ENCODE data around the gene PLPPR3.

PLPPR3 gene

DNA sequence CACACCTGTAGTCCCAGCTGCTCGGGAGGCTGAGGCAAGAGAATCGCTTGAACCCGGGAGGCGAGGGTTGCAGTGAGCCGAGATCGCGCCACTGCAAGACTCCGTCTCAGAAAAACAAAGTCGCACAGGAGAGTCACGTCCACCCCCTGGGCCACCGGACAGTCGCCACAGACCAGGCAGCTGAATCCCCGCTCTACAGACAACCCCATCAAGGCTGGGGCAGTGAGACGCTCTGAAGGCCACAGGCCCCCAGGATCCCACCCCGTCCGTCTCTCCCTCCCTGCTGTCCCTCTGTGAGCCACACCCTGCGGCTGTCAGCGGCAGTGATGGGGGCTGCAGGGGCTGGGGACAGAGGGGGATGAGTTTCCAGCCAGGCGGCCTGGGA is 40.0 kb downstream of the PLPPR3 start:
- no peaks in the 10 kb centered on the region for H3K36me3 ChIP-seq (ENCODE audit: insufficient read depth, low read length)
- H3K4me1 ChIP-seq (ENCODE audit: insufficient read depth, low read length): no peaks in the 10 kb centered on the region
- H3K4me2 ChIP-seq (ENCODE audit: insufficient read depth, low read length): no peak overlapping the region
- TF ChIP-seq CTCF (IDR thresholded peaks at IDR 0.05; ENCODE audit: borderline replicate concordance, extremely low read depth, low read length, poor library complexity, severe bottlenecking): no peak
- TF ChIP-seq EZH2 (IDR thresholded peaks at IDR 0.05; ENCODE audit: borderline replicate concordance, low read depth, low read length, severe bottlenecking): no peak
- no peak overlapping the region for H3K27ac ChIP-seq (ENCODE audit: low read length)
- no peaks in the 10 kb centered on the region for H3K27me3 ChIP-seq (ENCODE audit: insufficient read depth, low read length, poor library complexity)
- no peaks in the 10 kb centered on the region for H3K79me2 ChIP-seq (ENCODE audit: insufficient read depth, low read length)
- DNase-seq: no peak
- no peak overlapping the region for H2AFZ ChIP-seq (ENCODE audit: low read depth, low read length)
- no peaks in the 10 kb centered on the region for H4K20me1 ChIP-seq (ENCODE audit: insufficient read depth, low read length)
- ATAC-seq (ENCODE audit: insufficient read depth, low read depth): no peak
- no peaks in the 10 kb centered on the region for H3K9me3 ChIP-seq (ENCODE audit: insufficient read depth, low read length, severe bottlenecking)
- no peak overlapping the region for H3K4me3 ChIP-seq (ENCODE audit: low read depth in 1 of 2, low read length in 2 of 2)
- H3K9ac ChIP-seq (ENCODE audit: low read depth, low read length): no peak overlapping the region

GRCh38 chr19:780935-781334 is 40.8 kb downstream of the PLPPR3 start:
- Histone ChIP-seq H2AFZ (ENCODE audit: low read depth, low read length) (no peak overlapping the region), H3K27ac (ENCODE audit: low read length) (no peak overlapping the region), H3K4me2 (ENCODE audit: insufficient read depth, low read length) (no peak overlapping the region), H3K4me1 (ENCODE audit: insufficient read depth, low read length) (no peaks in the 10 kb centered on the region), H3K79me2 (ENCODE audit: insufficient read depth, low read length) (no peaks in the 10 kb centered on the region), H3K36me3 (ENCODE audit: insufficient read depth, low read length) (no peaks in the 10 kb centered on the region), H3K27me3 (ENCODE audit: insufficient read depth, low read length, poor library complexity) (no peaks in the 10 kb centered on the region), H4K20me1 (ENCODE audit: insufficient read depth, low read length) (no peaks in the 10 kb centered on the region), H3K9ac (ENCODE audit: low read depth, low read length) (no peak overlapping the region), H3K9me3 (ENCODE audit: insufficient read depth, low read length, severe bottlenecking) (no peaks in the 10 kb centered on the region), H3K4me3 (ENCODE audit: low read depth in 1 of 2, low read length in 2 of 2) (no peak overlapping the region)
- DNase-seq: no peak
- no peak for TF ChIP-seq CTCF (IDR thresholded peaks at IDR 0.05; ENCODE audit: borderline replicate concordance, extremely low read depth, low read length, poor library complexity, severe bottlenecking)
- no peak for TF ChIP-seq EZH2 (IDR thresholded peaks at IDR 0.05; ENCODE audit: borderline replicate concordance, low read depth, low read length, severe bottlenecking)
- no peak for ATAC-seq (ENCODE audit: insufficient read depth, low read depth)

- TF ChIP-seq EZH2 (IDR thresholded peaks at IDR 0.05; ENCODE audit: borderline replicate concordance, low read depth, low read length, severe bottlenecking): no peak
- TF ChIP-seq CTCF (IDR thresholded peaks at IDR 0.05; ENCODE audit: borderline replicate concordance, extremely low read depth, low read length, poor library complexity, severe bottlenecking): no peak
- ATAC-seq (ENCODE audit: insufficient read depth, low read depth) (no peak), DNase-seq (no peak)
- no peak overlapping the region for H3K9ac ChIP-seq (ENCODE audit: low read depth, low read length)
- no peaks in the 10 kb centered on the region for H3K79me2 ChIP-seq (ENCODE audit: insufficient read depth, low read length)
- H3K4me2 ChIP-seq (ENCODE audit: insufficient read depth, low read length): no peak overlapping the region
- H3K27me3 ChIP-seq (ENCODE audit: insufficient read depth, low read length, poor library complexity): no peaks in the 10 kb centered on the region
- H2AFZ ChIP-seq (ENCODE audit: low read depth, low read length): no peak overlapping the region; the same call in 1 of the 2 replicates
- no peak overlapping the region for H3K4me3 ChIP-seq (ENCODE audit: low read depth in 1 of 2, low read length in 2 of 2)
- H3K27ac ChIP-seq (ENCODE audit: low read length): no peak overlapping the region
- H3K4me1 ChIP-seq (ENCODE audit: insufficient read depth, low read length): no peaks in the 10 kb centered on the region
- H4K20me1 ChIP-seq (ENCODE audit: insufficient read depth, low read length): no peaks in the 10 kb centered on the region
- H3K36me3 ChIP-seq (ENCODE audit: insufficient read depth, low read length): no peaks in the 10 kb centered on the region
- H3K9me3 ChIP-seq (ENCODE audit: insufficient read depth, low read length, severe bottlenecking): no peaks in the 10 kb centered on the region
Observed at GRCh38 chr19:778910-779653, 42.7 kb downstream of the PLPPR3 start.
